Parathyroid adenoma (tissue), 2 donors: Measurements from ENCODE around the gene RPL32.

Source experiments
- H2AFZ ChIP-seq: fragments of 300-600 bp; sonication (generic); one replicate; pipeline ENCODE4 v1.7.0; 2017; ENCODE audit warnings: antibody characterized with exemption, mild to moderate bottlenecking
- H3K27ac ChIP-seq: fragments of 300-600 bp; sonication (generic); one replicate; pipeline ENCODE4 v1.7.0; 2017
- H3K27me3 ChIP-seq: fragments of 300-600 bp; sonication (generic); one replicate; pipeline ENCODE4 v1.7.0; 2017; ENCODE audit warnings: low read length; ENCODE audit not compliant: control insufficient read depth, insufficient read depth
- H3K36me3 ChIP-seq: fragments of 300-600 bp; sonication (generic); one replicate; pipeline ENCODE4 v1.7.0; 2017; ENCODE audit warnings: low read length; ENCODE audit not compliant: control insufficient read depth, insufficient read depth
- H3K4me1 ChIP-seq: fragments of 300-600 bp; sonication (generic); one replicate; pipeline ENCODE4 v1.7.0; 2017; ENCODE audit warnings: control low read depth
- H3K4me2 ChIP-seq: fragments of 300-600 bp; sonication (generic); one replicate; pipeline ENCODE4 v1.7.0; 2017; ENCODE audit warnings: low read length
- H3K4me3 ChIP-seq: fragments of 300-600 bp; sonication (generic); one replicate; pipeline ENCODE4 v1.7.0; 2017; ENCODE audit warnings: low read depth, low read length
- H3K79me2 ChIP-seq: fragments of 300-600 bp; sonication (generic); one replicate; pipeline ENCODE4 v1.7.0; 2017; ENCODE audit warnings: control low read depth
- H3K9ac ChIP-seq: fragments of 300-600 bp; sonication (generic); one replicate; pipeline ENCODE4 v1.7.0; 2017; ENCODE audit warnings: mild to moderate bottlenecking
- H3K9me3 ChIP-seq: fragments of 300-600 bp; sonication (generic); one replicate; pipeline ENCODE4 v1.7.0; 2017; ENCODE audit warnings: low read length; ENCODE audit not compliant: control insufficient read depth
- CTCF ChIP-seq: fragments of 300-600 bp; sonication (generic); IDR thresholded peaks from one replicate; pipeline ENCODE4 v1.7.0; 2017; ENCODE audit warnings: antibody characterized with exemption, mild to moderate bottlenecking
- donor health status: primary hyperparathyroidism.

Gene RPL32

GRCh38 chr3:12838179-12838965 is 3.0 kb downstream of the RPL32 start:
- H3K36me3 ChIP-seq = no peaks in the 10 kb centered on the region
- H3K9ac ChIP-seq = no peak overlapping the region

GRCh38 chr3:12837295-12837986 is 3.9 kb downstream of the RPL32 start:
- no peak overlapping the region for H3K27ac ChIP-seq
- no peaks in the 10 kb centered on the region for H3K27me3 ChIP-seq
- no peak overlapping the region for H3K9ac ChIP-seq
- no peak overlapping the region for H3K4me3 ChIP-seq
- no peaks in the 10 kb centered on the region for H3K36me3 ChIP-seq
- H3K9me3 ChIP-seq = no peaks in the 10 kb centered on the region
- H3K79me2 ChIP-seq = peaks cover 27% of the 10 kb centered on the region
- H3K4me2 ChIP-seq = no peak overlapping the region
- no peak for TF ChIP-seq CTCF
- no peak overlapping the region for H2AFZ ChIP-seq
- peaks cover 20% of the 10 kb centered on the region for H3K4me1 ChIP-seq

More at GRCh38 chr3:12838179-12838965, 3.0 kb downstream of the RPL32 start:
- Histone ChIP-seq H3K4me2 (no peak overlapping the region), H3K27ac (no peak overlapping the region), H3K9me3 (no peaks in the 10 kb centered on the region), H3K4me1 (peaks cover 20% of the 10 kb centered on the region), H3K79me2 (peaks cover 27% of the 10 kb centered on the region), H2AFZ (no peak overlapping the region), H3K27me3 (no peaks in the 10 kb centered on the region), H3K4me3 (no peak overlapping the region)
- no peak for TF ChIP-seq CTCF

- Histone ChIP-seq H3K4me1 (peaks cover 20% of the 10 kb centered on the region), H3K9ac (no peak overlapping the region), H3K27ac (no peak overlapping the region), H3K27me3 (no peaks in the 10 kb centered on the region), H3K4me2 (no peak overlapping the region), H3K9me3 (no peaks in the 10 kb centered on the region), H3K36me3 (no peaks in the 10 kb centered on the region), H3K79me2 (peaks cover 16% of the 10 kb centered on the region), H2AFZ (no peak overlapping the region), H3K4me3 (no peak overlapping the region)
- TF ChIP-seq CTCF = no peak
These were observed 6.2 kb downstream of the RPL32 start for GRCh38 chr3:12835052-12835665.

- TF ChIP-seq CTCF = no peak
- no peaks in the 10 kb centered on the region for H3K9me3 ChIP-seq
- H3K36me3 ChIP-seq = no peaks in the 10 kb centered on the region
- no peaks in the 10 kb centered on the region for H3K27me3 ChIP-seq
- H3K9ac ChIP-seq = no peak overlapping the region
- H3K4me1 ChIP-seq = peaks cover 8% of the 10 kb centered on the region
- H3K27ac ChIP-seq = no peak overlapping the region
- no peak overlapping the region for H2AFZ ChIP-seq
- no peak overlapping the region for H3K4me2 ChIP-seq
- peaks cover 2% of the 10 kb centered on the region for H3K79me2 ChIP-seq
- H3K4me3 ChIP-seq = no peak overlapping the region
These were observed 7.9 kb downstream of the RPL32 start for GRCh38 chr3:12833222-12834161.
